H9 (cell line): ENCODE data around the gene GBP5. TPM values are rescaled to one million over a fixed set of nuclear protein-coding genes. Genes with fewer than 3 reads are reported as not detected.

Experiments
- DNase-seq: peaks from one replicate; pipeline ENCODE4 v3.0.0-alpha.2; 2017
- H2AFZ ChIP-seq: one replicate; pipeline ENCODE4 v1.6.1; 2013; ENCODE audit warnings: mild to moderate bottlenecking, low read length, control low read depth, moderate library complexity
- H2AK5ac ChIP-seq: 2 replicates; pipeline ENCODE4 v1.6.1; 2013; ENCODE audit warnings: low read length, control low read depth, mixed read lengths; ENCODE audit not compliant: insufficient read length
- H2BK120ac ChIP-seq: one replicate; pipeline ENCODE4 v1.6.1; 2013; ENCODE audit warnings: low read depth, mild to moderate bottlenecking, low read length, control low read depth, inconsistent platforms; ENCODE audit not compliant: poor library complexity, severe bottlenecking
- H2BK12ac ChIP-seq: 2 replicates; pipeline ENCODE4 v1.6.1; 2013; ENCODE audit warnings: low read length, control low read depth, mixed read lengths, low read depth; ENCODE audit not compliant: insufficient read length
- H2BK15ac ChIP-seq: 2 replicates; pipeline ENCODE4 v1.6.1; 2013; ENCODE audit warnings: low read depth, low read length, control low read depth
- H2BK20ac ChIP-seq: one replicate; pipeline ENCODE4 v1.6.1; 2013; ENCODE audit warnings: low read depth, mild to moderate bottlenecking, low read length, control low read depth, inconsistent platforms; ENCODE audit not compliant: poor library complexity, severe bottlenecking
- H2BK5ac ChIP-seq: 2 replicates; pipeline ENCODE4 v1.6.1; 2013; ENCODE audit warnings: low read length, control low read depth, mixed read lengths; ENCODE audit not compliant: insufficient read length
- H3K14ac ChIP-seq: 2 replicates; pipeline ENCODE4 v1.6.1; 2013; ENCODE audit warnings: low read length, control low read depth; ENCODE audit not compliant: insufficient read depth
- H3K18ac ChIP-seq: 2 replicates; pipeline ENCODE4 v1.6.1; 2013; ENCODE audit warnings: low read depth, mild to moderate bottlenecking, mixed read lengths, low read length, control low read depth; ENCODE audit not compliant: insufficient read length
- H3K23ac ChIP-seq: 2 replicates; pipeline ENCODE4 v1.6.1; 2013; ENCODE audit warnings: low read length, control low read depth, mixed read lengths, low read depth; ENCODE audit not compliant: insufficient read length
- H3K23me2 ChIP-seq: 2 replicates; pipeline ENCODE4 v1.6.1; 2013; ENCODE audit warnings: low read depth, mild to moderate bottlenecking, mixed read lengths, low read length, control low read depth; ENCODE audit not compliant: insufficient read length, poor library complexity, severe bottlenecking
- H3K27ac ChIP-seq: 2 replicates; pipeline ENCODE4 v1.5.1; 2013; ENCODE audit warnings: low read length, control low read depth, mixed read lengths, low read depth; ENCODE audit not compliant: insufficient read length
- H3K27me3 ChIP-seq: 2 replicates; pipeline ENCODE4 v1.6.1; 2013; ENCODE audit warnings: low read length, control low read depth, inconsistent platforms; ENCODE audit not compliant: insufficient read depth
- H3K4ac ChIP-seq: 2 replicates; pipeline ENCODE4 v1.6.1; 2013; ENCODE audit warnings: low read depth, mild to moderate bottlenecking, control low read depth, inconsistent platforms, low read length, moderate library complexity
- H3K4me1 ChIP-seq: 2 replicates; pipeline ENCODE4 v1.6.1; 2013; ENCODE audit warnings: low read length, control low read depth, inconsistent platforms; ENCODE audit not compliant: insufficient read depth
- H3K4me2 ChIP-seq: 2 replicates; pipeline ENCODE4 v1.6.1; 2013; ENCODE audit warnings: low read length, control low read depth, mixed read lengths; ENCODE audit not compliant: insufficient read length, insufficient read depth
- H3K56ac ChIP-seq: 2 replicates; pipeline ENCODE4 v1.6.1; 2013; ENCODE audit warnings: low read depth, mild to moderate bottlenecking, mixed read lengths, low read length, control low read depth; ENCODE audit not compliant: insufficient read length
- H3K79me1 ChIP-seq: 2 replicates; pipeline ENCODE4 v1.6.1; 2013; ENCODE audit warnings: low read depth, mild to moderate bottlenecking, moderate library complexity, low read length, control low read depth, inconsistent platforms; ENCODE audit not compliant: insufficient read depth, poor library complexity, severe bottlenecking
- H3K79me2 ChIP-seq: 2 replicates; pipeline ENCODE4 v1.6.1; 2013; ENCODE audit warnings: low read length, control low read depth, inconsistent platforms; ENCODE audit not compliant: insufficient read depth
- H3K9ac ChIP-seq: 2 replicates; pipeline ENCODE4 v1.6.1; 2013; ENCODE audit warnings: low read length, control low read depth, mixed read lengths; ENCODE audit not compliant: insufficient read length; ENCODE audit errors: extremely low read depth
- H3K9me3 ChIP-seq: one replicate; pipeline ENCODE4 v1.6.1; 2013; ENCODE audit warnings: low read depth, low read length, inconsistent platforms; ENCODE audit not compliant: control insufficient read depth
- H3T11ph ChIP-seq: one replicate; pipeline ENCODE4 v1.6.1; 2013; ENCODE audit warnings: mild to moderate bottlenecking, low read length, control low read depth, inconsistent platforms
- H4K20me1 ChIP-seq: one replicate; pipeline ENCODE4 v1.6.1; 2013; ENCODE audit not compliant: control insufficient read depth, insufficient read length, insufficient read depth
- H4K5ac ChIP-seq: 2 replicates; pipeline ENCODE4 v1.6.1; 2013; ENCODE audit warnings: low read depth, mild to moderate bottlenecking, mixed read lengths, low read length, control low read depth; ENCODE audit not compliant: insufficient read length
- H4K8ac ChIP-seq: replicated peaks from 2 replicates; pipeline ENCODE4 v1.6.1; 2013; ENCODE audit warnings: low read length, control low read depth, mixed read lengths, low read depth; ENCODE audit not compliant: insufficient read length
- H4K91ac ChIP-seq: 2 replicates; pipeline ENCODE4 v1.6.1; 2013; ENCODE audit warnings: low read depth, mild to moderate bottlenecking, moderate library complexity, mixed read lengths, low read length, control low read depth; ENCODE audit not compliant: insufficient read length
- H3K27ac Mint-ChIP-seq, 3 experiments: 2 replicates in 2 of 3; 3 replicates in 1 of 3; pipeline ENCODE4 v1.8.0; 2020 to 2021; ENCODE audit warnings: mixed read lengths in 3 of 3, mild to moderate bottlenecking in 1 of 3, moderate library complexity in 1 of 3
- H3K27me3 Mint-ChIP-seq: 2 replicates; pipeline ENCODE4 v1.8.0; 2021; ENCODE audit warnings: low read depth, mild to moderate bottlenecking, moderate library complexity, mixed read lengths
- H3K36me3 Mint-ChIP-seq, 3 experiments: 2 replicates in 2 of 3; 3 replicates in 1 of 3; pipeline ENCODE4 v1.8.0; 2020 to 2021; ENCODE audit warnings: low read depth in 3 of 3, mixed read lengths in 3 of 3; ENCODE audit not compliant: insufficient read depth in 1 of 3
- H3K4me1 Mint-ChIP-seq, 2 experiments: 2 replicates each; pipeline ENCODE4 v1.8.0; 2020; ENCODE audit warnings: mixed read lengths in 2 of 2
- H3K4me3 Mint-ChIP-seq, 2 experiments: 2 replicates in 1 of 2; 3 replicates in 1 of 2; pipeline ENCODE4 v1.8.0; 2020 to 2021; ENCODE audit warnings: mild to moderate bottlenecking in 2 of 2, mixed read lengths in 2 of 2, moderate library complexity in 1 of 2
- H3K9me3 Mint-ChIP-seq, 2 experiments: 2 replicates in 1 of 2; 3 replicates in 1 of 2; pipeline ENCODE4 v1.8.0; 2020; ENCODE audit warnings: mild to moderate bottlenecking in 2 of 2, mixed read lengths in 2 of 2, moderate library complexity in 1 of 2
- CTCF ChIP-seq: fragments of 200-600 bp; sonication (generic); conservative IDR thresholded peaks from 3 replicates; pipeline ENCODE4 v1.8.0; 2021; ENCODE audit warnings: antibody characterized with exemption, mild to moderate bottlenecking
- WGBS: extraction: QIAGEN DNeasy Blood & Tissue Kit; methylation state at CpG from one replicate; pipeline ENCODE4 v1.1.7; 2013; ENCODE audit warnings: missing lambda C conversion rate, low lambda C conversion rate, mixed read lengths; ENCODE audit not compliant: insufficient read length; ENCODE audit errors: extremely low coverage; 5-methylcytosine and 5-hydroxymethylcytosine counted together
- total RNA-seq: library from RNA; stranded (reverse); gene quantifications from 2 replicates; pipeline ENCODE4 v1.2.1, GENCODE V29; 2021

The GBP5 gene
- total RNA-seq, 1 experiment from 2014 or later: not detected

- Histone ChIP-seq H3K14ac (no peak overlapping the region), H3K79me2 (no peaks in the 10 kb centered on the region), H3K4me2 (no peak overlapping the region), H3K27ac (no peak overlapping the region), H4K20me1 (no peaks in the 10 kb centered on the region), H3K23me2 (no peaks in the 10 kb centered on the region), H2BK120ac (no peak overlapping the region), H3K56ac (no peak overlapping the region), H3T11ph (no peak overlapping the region), H2BK20ac (no peak overlapping the region), H4K91ac (no peak overlapping the region), H3K4me1 (no peaks in the 10 kb centered on the region), H3K9me3 (no peaks in the 10 kb centered on the region), H2BK15ac (no peak overlapping the region), H3K4ac (no peak overlapping the region), H2BK5ac (no peak overlapping the region), H2BK12ac (no peak overlapping the region), H3K18ac (no peak overlapping the region), H3K23ac (no peak overlapping the region), H3K9ac (no peak overlapping the region), H4K8ac (no peak overlapping the region), H2AK5ac (no peak overlapping the region), H3K79me1 (no peaks in the 10 kb centered on the region), H3K27me3 (no peaks in the 10 kb centered on the region), H4K5ac (no peak overlapping the region), H2AFZ (no peak overlapping the region)
- Mint-ChIP-seq H3K36me3 (peaks cover 0 to 4% (median 2%) of the 10 kb centered on the region in 3 experiments; a peak in 5 of 7 replicates), H3K27me3 (no peaks in the 10 kb centered on the region), H3K4me3 (no peak overlapping the region), H3K9me3 (peaks cover 1 to 7% of the 10 kb centered on the region in 2 experiments), H3K27ac (no peak overlapping the region), H3K4me1 (no peaks in the 10 kb centered on the region)
- no CpG with 5 or more reads among the region's 2 CpGs for WGBS
- DNase-seq: no peak
- TF ChIP-seq CTCF: no peak
These were observed 15.3 kb upstream of the GBP5 start for GRCh38 chr1:89288051-89288340.
